Brain pericyte (primary cell): ENCODE results near the gene SLAMF7.

Experiments used
- DNase-seq: peaks from one replicate; pipeline ENCODE4 v3.0.0-alpha.2; 2012; ENCODE audit warnings: low read depth, low spot score

The SLAMF7 gene

GRCh38 chr1:160800645-160801408, 61.8 kb downstream of the SLAMF7 start:
- no peak for DNase-seq

GRCh38 chr1:160801836-160802580, 63.0 kb downstream of the SLAMF7 start:
- DNase-seq, result no peak
